Liver (tissue), 9 donors: Measurements from ENCODE around the gene DAO. TPM values are rescaled to one million over a fixed set of nuclear protein-coding genes. Genes with fewer than 3 reads are reported as not detected.

Experiments
- DNase-seq: peaks from one replicate; pipeline ENCODE4 v3.0.0-alpha.2; 2017; ENCODE audit warnings: low spot score
- H3K27ac ChIP-seq, 2 donors: one replicate each; pipeline ENCODE4 v1.7.0; 2013; ENCODE audit warnings: inconsistent platforms in 2 of 2, low read length in 2 of 2, control low read depth in 1 of 2, low read depth in 1 of 2, mild to moderate bottlenecking in 1 of 2
- H3K27me3 ChIP-seq, 4 donors: one replicate each; pipeline versions ENCODE4 v1.6.1 to v1.7.0; 2013; ENCODE audit warnings: low read length in 3 of 4, inconsistent platforms in 1 of 4, mild to moderate bottlenecking in 1 of 4, moderate library complexity in 1 of 4; ENCODE audit not compliant: control insufficient read depth in 4 of 4, insufficient read depth in 4 of 4
- H3K36me3 ChIP-seq, 4 donors: one replicate each; pipeline versions ENCODE4 v1.6.1 to v1.7.0; 2013; ENCODE audit warnings: low read length in 3 of 4, mild to moderate bottlenecking in 3 of 4, low read depth in 1 of 4, moderate library complexity in 1 of 4; ENCODE audit not compliant: control insufficient read depth in 4 of 4, insufficient read depth in 3 of 4
- H3K4me1 ChIP-seq, 4 donors: one replicate each; pipeline versions ENCODE4 v1.6.1 to v1.7.0; 2013; ENCODE audit warnings: low read length in 3 of 4, mild to moderate bottlenecking in 3 of 4, moderate library complexity in 1 of 4; ENCODE audit not compliant: control insufficient read depth in 4 of 4, insufficient read depth in 4 of 4
- H3K4me3 ChIP-seq, 3 donors: one replicate each; pipeline versions ENCODE4 v1.6.1 to v1.7.0; 2013; ENCODE audit warnings: low read length in 3 of 3, control low read depth in 1 of 3, low read depth in 1 of 3, mild to moderate bottlenecking in 1 of 3
- H3K9ac ChIP-seq, 2 donors: one replicate each; pipeline ENCODE4 v1.7.0; 2013; ENCODE audit warnings: low read length in 2 of 2, mild to moderate bottlenecking in 2 of 2, moderate library complexity in 2 of 2, control low read depth in 1 of 2, low read depth in 1 of 2
- H3K9me3 ChIP-seq, 4 donors: one replicate each; pipeline versions ENCODE4 v1.6.1 to v1.7.0; 2013; ENCODE audit warnings: low read length in 3 of 4; ENCODE audit not compliant: control insufficient read depth in 4 of 4
- EGR1 ChIP-seq, 2 donors: IDR thresholded peaks; 2 replicates each; pipeline ENCODE4 v1.6.1; 2016 to 2018; ENCODE audit warnings: antibody characterized with exemption in 2 of 2, low read depth in 2 of 2
- FOXA1 ChIP-seq: IDR thresholded peaks from 2 replicates; pipeline ENCODE4 v1.6.1; 2016; ENCODE audit warnings: antibody characterized with exemption
- GABPA ChIP-seq, 2 donors: IDR thresholded peaks in 1 of 2; conservative IDR thresholded peaks in 1 of 2; 2 replicates each; pipeline ENCODE4 v1.6.1; 2016; ENCODE audit warnings: antibody characterized with exemption in 2 of 2, mild to moderate bottlenecking in 1 of 2, moderate library complexity in 1 of 2
- HNF4A ChIP-seq, 2 donors: conservative IDR thresholded peaks; 2 replicates each; pipeline ENCODE4 v1.6.1; 2016; ENCODE audit warnings: antibody characterized with exemption in 2 of 2, mild to moderate bottlenecking in 2 of 2
- JUND ChIP-seq, 2 donors: IDR thresholded peaks; 2 replicates each; pipeline ENCODE4 v1.6.1; 2016; ENCODE audit warnings: antibody characterized with exemption in 2 of 2
- NR2F2 ChIP-seq: IDR thresholded peaks from 2 replicates; pipeline ENCODE4 v1.6.1; 2016; ENCODE audit warnings: antibody characterized with exemption
- RAD21 ChIP-seq, 2 donors: IDR thresholded peaks; 2 replicates each; pipeline ENCODE4 v1.6.1; 2016; ENCODE audit warnings: antibody characterized with exemption in 2 of 2, mild to moderate bottlenecking in 2 of 2
- RXRA ChIP-seq, 2 donors: IDR thresholded peaks; 2 replicates each; pipeline ENCODE4 v1.6.1; 2017 to 2018; ENCODE audit warnings: antibody characterized with exemption in 2 of 2, mild to moderate bottlenecking in 1 of 2
- SP1 ChIP-seq: IDR thresholded peaks from 2 replicates; pipeline ENCODE4 v1.6.1; 2018; ENCODE audit warnings: antibody characterized with exemption, mild to moderate bottlenecking
- TAF1 ChIP-seq: conservative IDR thresholded peaks from 2 replicates; pipeline ENCODE4 v1.6.1; 2016; ENCODE audit warnings: antibody characterized with exemption, mild to moderate bottlenecking
- WGBS: extraction: QIAGEN DNeasy Blood & Tissue Kit; methylation state at CpG from one replicate; pipeline ENCODE4 v1.1.7; 2013; 5-methylcytosine and 5-hydroxymethylcytosine counted together
- polyA plus RNA-seq, 2 donors: library from polyadenylated mRNA; stranded (reverse) in 1 of 2; unstranded in 1 of 2; fragments of 200-250 nt in 1 of 2; fragments of >200 nt in 1 of 2; fragmentation: Nextera tagmentation in 1 of 2; extraction: Ambion mirVana in 1 of 2; gene quantifications; one replicate each; pipeline versions ENCODE4 v1.2.1 to v1.2.3, GENCODE V29; 2013 to 2015
- total RNA-seq, 2 donors: library from RNA; depleted of rRNA; stranded (reverse); fragments of >200 nt; gene quantifications; one replicate each; pipeline ENCODE4 v1.2.3, GENCODE V29; 2014
- TF ChIP-seq, protein P1 (sequence below): IDR thresholded peaks from 2 replicates; pipeline ENCODE4 v1.6.1; 2016; ENCODE audit warnings: antibody characterized with exemption, mild to moderate bottlenecking
- TF ChIP-seq, protein P2 (sequence below): fragments of 150-350 bp; IDR thresholded peaks from 2 replicates; pipeline ENCODE4 v1.5.1; 2017; ENCODE audit warnings: improper control_type of control experiment, low read depth, low read length; ENCODE audit not compliant: missing input control
- TF ChIP-seq, protein P3 (sequence below): IDR thresholded peaks from 2 replicates; pipeline ENCODE4 v1.6.1; 2016; ENCODE audit warnings: antibody characterized with exemption
- TF ChIP-seq, protein P4 (sequence below): IDR thresholded peaks from 2 replicates; pipeline ENCODE4 v1.6.1; 2016; ENCODE audit warnings: antibody characterized with exemption
- donor health status: healthy.
- donor health status: healthy.
- donor health status: healthy.
- donor health status: healthy.
- donor health status: healthy.

The DAO gene
- total and polyA plus RNA-seq, 4 donors: 0.84 to 51.4 (median 22.9) TPM

DNA sequence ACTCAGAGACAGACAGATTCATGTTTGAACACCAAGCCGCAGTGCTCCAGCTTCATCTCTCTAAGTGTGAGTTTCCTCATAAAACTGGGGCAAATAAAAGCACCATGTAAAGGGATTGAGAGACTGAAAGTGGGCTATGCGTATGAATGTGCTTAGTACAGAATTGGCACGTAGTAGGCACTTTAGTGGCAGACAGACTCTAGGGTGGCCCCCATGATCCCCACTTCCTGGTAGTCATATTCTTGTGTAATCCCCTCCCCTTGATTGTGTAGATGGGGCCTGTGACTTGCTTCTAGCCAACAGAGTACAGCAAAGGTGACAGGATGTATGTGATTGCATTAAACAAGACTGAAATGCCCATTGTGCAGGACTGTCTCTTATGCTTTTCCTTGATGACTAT lies 43.0 kb downstream of the DAO start:
- Histone ChIP-seq H3K9ac (no peak overlapping the region), H3K4me3 (no peak overlapping the region), H3K27ac (no peak overlapping the region), H3K4me1 (peaks cover 0 to 7% (median 1%) of the 10 kb centered on the region in 4 donors), H3K27me3 (no peaks in the 10 kb centered on the region), H3K9me3 (no peaks in the 10 kb centered on the region), H3K36me3 (no peaks in the 10 kb centered on the region)
- WGBS: 92% methylated on average over 3 of the region's 3 CpGs
- TF ChIP-seq, protein P1, sequence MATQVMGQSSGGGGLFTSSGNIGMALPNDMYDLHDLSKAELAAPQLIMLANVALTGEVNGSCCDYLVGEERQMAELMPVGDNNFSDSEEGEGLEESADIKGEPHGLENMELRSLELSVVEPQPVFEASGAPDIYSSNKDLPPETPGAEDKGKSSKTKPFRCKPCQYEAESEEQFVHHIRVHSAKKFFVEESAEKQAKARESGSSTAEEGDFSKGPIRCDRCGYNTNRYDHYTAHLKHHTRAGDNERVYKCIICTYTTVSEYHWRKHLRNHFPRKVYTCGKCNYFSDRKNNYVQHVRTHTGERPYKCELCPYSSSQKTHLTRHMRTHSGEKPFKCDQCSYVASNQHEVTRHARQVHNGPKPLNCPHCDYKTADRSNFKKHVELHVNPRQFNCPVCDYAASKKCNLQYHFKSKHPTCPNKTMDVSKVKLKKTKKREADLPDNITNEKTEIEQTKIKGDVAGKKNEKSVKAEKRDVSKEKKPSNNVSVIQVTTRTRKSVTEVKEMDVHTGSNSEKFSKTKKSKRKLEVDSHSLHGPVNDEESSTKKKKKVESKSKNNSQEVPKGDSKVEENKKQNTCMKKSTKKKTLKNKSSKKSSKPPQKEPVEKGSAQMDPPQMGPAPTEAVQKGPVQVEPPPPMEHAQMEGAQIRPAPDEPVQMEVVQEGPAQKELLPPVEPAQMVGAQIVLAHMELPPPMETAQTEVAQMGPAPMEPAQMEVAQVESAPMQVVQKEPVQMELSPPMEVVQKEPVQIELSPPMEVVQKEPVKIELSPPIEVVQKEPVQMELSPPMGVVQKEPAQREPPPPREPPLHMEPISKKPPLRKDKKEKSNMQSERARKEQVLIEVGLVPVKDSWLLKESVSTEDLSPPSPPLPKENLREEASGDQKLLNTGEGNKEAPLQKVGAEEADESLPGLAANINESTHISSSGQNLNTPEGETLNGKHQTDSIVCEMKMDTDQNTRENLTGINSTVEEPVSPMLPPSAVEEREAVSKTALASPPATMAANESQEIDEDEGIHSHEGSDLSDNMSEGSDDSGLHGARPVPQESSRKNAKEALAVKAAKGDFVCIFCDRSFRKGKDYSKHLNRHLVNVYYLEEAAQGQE: no peak
- TF ChIP-seq GABPA (IDR thresholded peaks at IDR 0.05 in 1 of 2, conservative IDR thresholded peaks at IDR 0.05 in 1 of 2) (no peak), SP1 (no peak), JUND (IDR thresholded peaks at IDR 0.05) (no peak), RAD21 (IDR thresholded peaks at IDR 0.05) (no peak), NR2F2 (no peak), EGR1 (IDR thresholded peaks at IDR 0.05; ENCODE audit: low read depth in 2 of 2) (no peak), FOXA1 (no peak)
- TF ChIP-seq, protein P2, sequence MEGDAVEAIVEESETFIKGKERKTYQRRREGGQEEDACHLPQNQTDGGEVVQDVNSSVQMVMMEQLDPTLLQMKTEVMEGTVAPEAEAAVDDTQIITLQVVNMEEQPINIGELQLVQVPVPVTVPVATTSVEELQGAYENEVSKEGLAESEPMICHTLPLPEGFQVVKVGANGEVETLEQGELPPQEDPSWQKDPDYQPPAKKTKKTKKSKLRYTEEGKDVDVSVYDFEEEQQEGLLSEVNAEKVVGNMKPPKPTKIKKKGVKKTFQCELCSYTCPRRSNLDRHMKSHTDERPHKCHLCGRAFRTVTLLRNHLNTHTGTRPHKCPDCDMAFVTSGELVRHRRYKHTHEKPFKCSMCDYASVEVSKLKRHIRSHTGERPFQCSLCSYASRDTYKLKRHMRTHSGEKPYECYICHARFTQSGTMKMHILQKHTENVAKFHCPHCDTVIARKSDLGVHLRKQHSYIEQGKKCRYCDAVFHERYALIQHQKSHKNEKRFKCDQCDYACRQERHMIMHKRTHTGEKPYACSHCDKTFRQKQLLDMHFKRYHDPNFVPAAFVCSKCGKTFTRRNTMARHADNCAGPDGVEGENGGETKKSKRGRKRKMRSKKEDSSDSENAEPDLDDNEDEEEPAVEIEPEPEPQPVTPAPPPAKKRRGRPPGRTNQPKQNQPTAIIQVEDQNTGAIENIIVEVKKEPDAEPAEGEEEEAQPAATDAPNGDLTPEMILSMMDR: no peak
- TF ChIP-seq, protein P3, sequence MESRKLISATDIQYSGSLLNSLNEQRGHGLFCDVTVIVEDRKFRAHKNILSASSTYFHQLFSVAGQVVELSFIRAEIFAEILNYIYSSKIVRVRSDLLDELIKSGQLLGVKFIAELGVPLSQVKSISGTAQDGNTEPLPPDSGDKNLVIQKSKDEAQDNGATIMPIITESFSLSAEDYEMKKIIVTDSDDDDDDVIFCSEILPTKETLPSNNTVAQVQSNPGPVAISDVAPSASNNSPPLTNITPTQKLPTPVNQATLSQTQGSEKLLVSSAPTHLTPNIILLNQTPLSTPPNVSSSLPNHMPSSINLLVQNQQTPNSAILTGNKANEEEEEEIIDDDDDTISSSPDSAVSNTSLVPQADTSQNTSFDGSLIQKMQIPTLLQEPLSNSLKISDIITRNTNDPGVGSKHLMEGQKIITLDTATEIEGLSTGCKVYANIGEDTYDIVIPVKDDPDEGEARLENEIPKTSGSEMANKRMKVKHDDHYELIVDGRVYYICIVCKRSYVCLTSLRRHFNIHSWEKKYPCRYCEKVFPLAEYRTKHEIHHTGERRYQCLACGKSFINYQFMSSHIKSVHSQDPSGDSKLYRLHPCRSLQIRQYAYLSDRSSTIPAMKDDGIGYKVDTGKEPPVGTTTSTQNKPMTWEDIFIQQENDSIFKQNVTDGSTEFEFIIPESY: no peak
- TF ChIP-seq, protein P4, sequence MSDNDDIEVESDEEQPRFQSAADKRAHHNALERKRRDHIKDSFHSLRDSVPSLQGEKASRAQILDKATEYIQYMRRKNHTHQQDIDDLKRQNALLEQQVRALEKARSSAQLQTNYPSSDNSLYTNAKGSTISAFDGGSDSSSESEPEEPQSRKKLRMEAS: no peak
- DNase-seq: no peak

DNA sequence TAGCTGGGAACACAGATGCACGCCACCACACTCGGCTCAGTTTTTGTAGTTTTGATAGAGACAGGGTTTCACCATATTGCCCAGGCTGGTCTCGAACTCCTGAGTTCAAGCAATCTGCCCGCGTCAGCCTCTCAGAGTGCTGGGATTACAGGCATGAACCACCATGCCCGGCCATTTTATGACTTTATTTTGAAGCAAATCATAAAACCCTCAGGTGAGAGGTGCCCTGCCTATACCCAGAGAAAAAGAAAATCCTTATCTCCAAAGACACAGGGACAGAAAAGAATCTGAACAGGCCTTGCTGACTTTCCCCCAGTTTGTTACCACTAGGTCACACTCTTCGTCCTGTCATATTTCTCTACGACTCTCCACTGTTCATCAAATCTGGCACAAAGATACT lies 48.8 kb downstream of the DAO start:
- no peak overlapping the region for H3K9ac ChIP-seq
- H3K36me3 ChIP-seq: no peaks in the 10 kb centered on the region
- no peak overlapping the region for H3K4me3 ChIP-seq
- no peaks in the 10 kb centered on the region for H3K27me3 ChIP-seq
- no peak for DNase-seq
- no peak overlapping the region for H3K27ac ChIP-seq
- WGBS: 88% methylated on average over 8 of the region's 8 CpGs
- H3K9me3 ChIP-seq: no peaks in the 10 kb centered on the region
- H3K4me1 ChIP-seq: peaks cover 0 to 4% (median 1%) of the 10 kb centered on the region in 4 donors
- TF ChIP-seq EGR1 (IDR thresholded peaks at IDR 0.05; ENCODE audit: low read depth in 2 of 2) (no peak), RAD21 (IDR thresholded peaks at IDR 0.05) (no peak), TAF1 (no peak), RXRA (IDR thresholded peaks at IDR 0.05) (no peak), NR2F2 (no peak), HNF4A (conservative IDR thresholded peaks at IDR 0.05) (no peak)
